Endothelial cell (in vitro differentiated cells): ENCODE results near the gene KIF3B. TPM values are rescaled to one million over a fixed set of nuclear protein-coding genes. Genes with fewer than 3 reads are reported as not detected.
"Not testable (repeated sequence)": the region's sequence is repeated elsewhere in the genome, so short reads cannot be mapped to it uniquely, and the experiment has no call there.

ENCODE experiments used
- DNase-seq: peaks from one replicate; pipeline ENCODE4 v3.0.0; 2021; ENCODE audit warnings: low spot score
- H3K27ac Mint-ChIP-seq: one replicate; pipeline ENCODE4 v1.8.0; 2021; ENCODE audit warnings: mixed read lengths, inconsistent platforms; ENCODE audit not compliant: unreplicated experiment
- H3K27me3 Mint-ChIP-seq: one replicate; pipeline ENCODE4 v1.8.0; 2021; ENCODE audit warnings: mild to moderate bottlenecking, moderate library complexity, mixed read lengths, inconsistent platforms; ENCODE audit not compliant: unreplicated experiment
- H3K36me3 Mint-ChIP-seq: one replicate; pipeline ENCODE4 v1.8.0; 2021; ENCODE audit warnings: mild to moderate bottlenecking, low read depth, mixed read lengths, inconsistent platforms; ENCODE audit not compliant: unreplicated experiment
- H3K4me1 Mint-ChIP-seq: one replicate; pipeline ENCODE4 v1.8.0; 2021; ENCODE audit warnings: mild to moderate bottlenecking, mixed read lengths, inconsistent platforms; ENCODE audit not compliant: unreplicated experiment
- H3K4me3 Mint-ChIP-seq: one replicate; pipeline ENCODE4 v1.8.0; 2021; ENCODE audit warnings: mild to moderate bottlenecking, mixed read lengths, inconsistent platforms; ENCODE audit not compliant: unreplicated experiment
- H3K9me3 Mint-ChIP-seq: one replicate; pipeline ENCODE4 v1.8.0; 2021; ENCODE audit warnings: mixed read lengths, inconsistent platforms; ENCODE audit not compliant: unreplicated experiment
- CTCF ChIP-seq: fragments of 200-600 bp; sonication (generic); IDR thresholded peaks from one replicate; pipeline ENCODE4 v1.5.0; 2021; ENCODE audit warnings: antibody characterized with exemption; ENCODE audit not compliant: unreplicated experiment
- total RNA-seq: library from RNA; stranded (reverse); fragmentation: NEBNext Ultra II Directional; extraction: Animal tissue kit (Norgen Biotek cat#: 25700); gene quantifications from one replicate; pipeline ENCODE4 v1.2.1, GENCODE V29; 2021; ENCODE audit not compliant: unreplicated experiment

KIF3B gene
- total RNA-seq, 1 donor from 2014 or later = 34.7 TPM

- Mint-ChIP-seq H3K27me3 (no peaks in the 10 kb centered on the region), H3K9me3 (no peaks in the 10 kb centered on the region), H3K36me3 (peaks cover 4% of the 10 kb centered on the region), H3K4me1 (no peaks in the 10 kb centered on the region), H3K4me3 (no peak overlapping the region), H3K27ac (no peak overlapping the region)
- TF ChIP-seq CTCF = no peak
- no peak for DNase-seq
These were observed 29.4 kb upstream of the KIF3B start for GRCh38 chr20:32248043-32248442.

DNA sequence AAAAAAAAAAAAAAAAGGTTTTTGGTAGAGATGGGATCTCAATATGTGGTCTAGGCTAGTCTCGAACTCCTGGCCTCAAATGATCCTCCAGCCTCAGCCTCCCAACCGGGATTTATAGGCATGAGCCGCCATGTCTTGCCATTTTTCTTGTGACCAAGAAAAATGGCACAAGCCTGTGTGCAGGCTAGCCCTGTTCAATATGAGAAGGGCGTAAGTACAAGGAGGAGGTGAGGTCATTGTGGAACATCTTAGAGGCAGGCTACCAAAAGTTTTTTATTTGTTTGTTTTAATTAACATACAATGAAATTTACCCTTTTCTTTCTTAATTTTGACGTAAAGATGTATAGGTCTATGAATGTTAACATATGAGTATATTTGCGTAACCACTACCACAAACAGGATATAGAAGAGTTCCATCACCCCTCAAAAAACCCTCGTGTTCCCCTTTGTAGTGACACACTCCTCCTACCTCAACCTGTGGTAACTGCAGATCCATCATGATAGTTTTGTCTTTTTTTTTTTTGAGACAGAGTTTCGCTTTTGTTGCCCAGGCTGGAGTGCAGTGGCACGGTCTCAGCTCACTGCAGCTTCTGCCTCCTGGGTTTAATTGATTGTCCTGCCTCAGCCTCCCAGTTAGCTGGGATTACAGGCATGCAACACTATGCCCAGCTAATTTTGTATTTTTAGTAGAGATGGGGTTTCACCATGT lies 28.3 kb upstream of the KIF3B start:
- H3K4me1 Mint-ChIP-seq = no peaks in the 10 kb centered on the region
- no peaks in the 10 kb centered on the region for H3K9me3 Mint-ChIP-seq
- no peaks in the 10 kb centered on the region for H3K27me3 Mint-ChIP-seq
- no peak overlapping the region for H3K27ac Mint-ChIP-seq
- peaks cover 4% of the 10 kb centered on the region for H3K36me3 Mint-ChIP-seq
- H3K4me3 Mint-ChIP-seq = no peak overlapping the region
- DNase-seq = no peak
- TF ChIP-seq CTCF = no peak

DNA sequence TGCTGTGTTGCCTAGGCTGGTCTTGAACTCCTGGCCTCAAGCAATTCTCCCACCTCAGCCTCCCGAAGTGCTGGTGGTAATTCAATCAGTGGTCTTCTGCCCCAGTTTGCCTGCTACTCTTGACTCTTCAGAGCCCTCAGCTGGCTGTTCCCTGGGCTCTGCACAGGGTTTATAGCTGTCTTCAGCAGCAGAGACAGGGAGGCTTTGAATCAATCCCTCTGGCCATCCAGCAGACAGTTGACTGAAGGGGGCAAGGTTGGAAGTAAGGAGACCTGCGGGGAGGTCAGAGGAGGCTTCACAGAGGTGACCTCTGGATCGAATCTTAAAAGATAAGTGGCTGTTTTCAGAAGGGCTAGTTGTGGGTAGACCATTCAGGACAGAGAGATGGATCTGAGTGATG lies 26.0 kb upstream of the KIF3B start:
- no peak for TF ChIP-seq CTCF
- no peak for DNase-seq
- Mint-ChIP-seq H3K4me3 (no peak overlapping the region), H3K36me3 (peaks cover 4% of the 10 kb centered on the region), H3K27ac (peak overlapping the region; percentile 9), H3K27me3 (no peaks in the 10 kb centered on the region), H3K4me1 (no peaks in the 10 kb centered on the region), H3K9me3 (no peaks in the 10 kb centered on the region)

GRCh38 chr20:32252189-32252588 lies 25.3 kb upstream of the KIF3B start:
- Mint-ChIP-seq H3K4me3 (no peak overlapping the region), H3K9me3 (no peaks in the 10 kb centered on the region), H3K27me3 (no peaks in the 10 kb centered on the region), H3K4me1 (no peaks in the 10 kb centered on the region), H3K27ac (no peak overlapping the region), H3K36me3 (peaks cover 4% of the 10 kb centered on the region)
- no peak for TF ChIP-seq CTCF
- DNase-seq = no peak

DNA sequence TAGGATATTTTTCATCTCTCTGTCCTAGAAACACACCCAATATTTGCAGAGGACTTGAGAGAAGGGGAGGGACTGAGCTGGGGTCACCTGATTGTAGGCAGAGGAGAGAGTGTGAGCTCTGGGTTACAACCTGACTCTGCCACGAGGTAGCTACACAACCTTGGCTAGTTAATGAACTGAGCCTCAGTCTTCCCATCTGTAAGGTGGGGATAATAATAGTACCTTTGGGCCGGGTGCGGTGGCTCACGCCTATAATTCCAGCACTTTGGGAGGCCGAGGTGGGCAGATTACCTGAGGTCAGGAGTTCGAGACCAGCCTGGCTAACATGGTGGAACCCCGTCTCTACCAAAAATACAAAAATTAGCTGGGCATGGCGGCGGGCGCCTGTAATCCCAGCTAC lies 16.5 kb upstream of the KIF3B start:
- H3K36me3 Mint-ChIP-seq, H3K9me3 Mint-ChIP-seq, DNase-seq, H3K27ac Mint-ChIP-seq, H3K4me3 Mint-ChIP-seq, H3K4me1 Mint-ChIP-seq, H3K27me3 Mint-ChIP-seq: not testable (repeated sequence)
